Panc1 (cell line): ENCODE results near the gene UFSP2. TPM values are rescaled to one million over a fixed set of nuclear protein-coding genes. Genes with fewer than 3 reads are reported as not detected.

Experiments
- ATAC-seq: fragments of 200-7000 bp; cut with Tn5 transposase; 2 replicates; pipeline ENCODE4 v1.9.1; 2020; ENCODE audit warnings: mild to moderate bottlenecking, moderate library complexity
- BruUV-seq: library from RNA; stranded (reverse); fragments of 400-500 nt; replicated peaks from 2 replicates; lab custom pipeline; 2021; lab: Mats Ljungman, UMichigan
- CTCF ChIA-PET: fragments of 300-600 bp; sonication (Branson Sonifier 250); formaldehyde crosslinking; loops from one replicate; lab custom pipeline; 2022; ENCODE audit warnings: antibody characterized with exemption; lab: Charles Lee
- POLR2A ChIA-PET: fragments of 300-600 bp; sonication (Branson Sonifier 250); formaldehyde crosslinking; loops from one replicate; lab custom pipeline; 2022; ENCODE audit warnings: antibody characterized with exemption; lab: Charles Lee
- DNase-seq: peaks from one replicate; pipeline ENCODE4 v3.0.0-alpha.2; 2010; ENCODE audit warnings: low read depth, low spot score
- H3K27ac ChIP-seq: 2 replicates; pipeline ENCODE4 v1.5.1; 2011; ENCODE audit warnings: mild to moderate bottlenecking, low read length, inconsistent platforms
- H3K27me3 ChIP-seq: fragments of 200-500 bp; sonication (Bioruptor generic); 2 replicates; pipeline ENCODE4 v1.6.0; 2014; ENCODE audit warnings: low read length, inconsistent platforms; ENCODE audit not compliant: control insufficient read depth, insufficient read depth
- H3K36me3 ChIP-seq: fragments of 200-500 bp; sonication (Bioruptor generic); 2 replicates; pipeline ENCODE4 v1.5.1; 2014; ENCODE audit warnings: inconsistent platforms, mild to moderate bottlenecking, low read length, moderate library complexity; ENCODE audit not compliant: control insufficient read depth, insufficient read depth
- H3K4me1 ChIP-seq: 2 replicates; pipeline ENCODE4 v1.5.1; 2011; ENCODE audit warnings: inconsistent platforms, mild to moderate bottlenecking, low read length, moderate library complexity; ENCODE audit not compliant: control insufficient read depth, insufficient read depth
- H3K4me3 ChIP-seq, 2 experiments: 2 replicates each; pipeline ENCODE4 v1.5.1; 2011 to 2012; ENCODE audit warnings: low read depth in 2 of 2, low read length in 2 of 2, mild to moderate bottlenecking in 2 of 2, inconsistent platforms in 1 of 2, moderate library complexity in 1 of 2
- H3K9me3 ChIP-seq: fragments of 200-500 bp; sonication (Bioruptor generic); 2 replicates; pipeline ENCODE4 v1.5.1; 2014; ENCODE audit warnings: low read depth, mild to moderate bottlenecking, inconsistent platforms, low read length, moderate library complexity; ENCODE audit not compliant: control insufficient read depth, insufficient read depth
- POLR2AphosphoS5 ChIP-seq: IDR thresholded peaks from 2 replicates; pipeline ENCODE4 v1.6.1; 2012; ENCODE audit warnings: mild to moderate bottlenecking, low read depth, low read length, moderate library complexity
- SIN3A ChIP-seq: IDR thresholded peaks from 2 replicates; pipeline ENCODE4 v1.6.1; 2012; ENCODE audit warnings: low read depth, mild to moderate bottlenecking, low read length, moderate library complexity, borderline replicate concordance; ENCODE audit not compliant: insufficient read depth
- TCF7L2 ChIP-seq: IDR thresholded peaks from 2 replicates; pipeline ENCODE4 v1.6.1; 2011; ENCODE audit warnings: mild to moderate bottlenecking, low read depth, low read length, inconsistent platforms
- in situ Hi-C: cut with HindIII; loops from 2 replicates; pipeline ENCODE4 v1.10.0; 2016; ENCODE audit warnings: low sequenced_read_pairs, low pct_unique_long_range_greater_than_20kb
- intact Hi-C: fragments of 100-400 bp; cut with micrococcal nuclease; formaldehyde crosslinking; loops from one replicate; pipeline ENCODE4 v1.10.0; 2022; ENCODE audit not compliant: unreplicated experiment
- total RNA-seq: library from RNA; stranded (reverse); gene quantifications from one replicate; pipeline ENCODE4 v1.2.1, GENCODE V29; 2021; ENCODE audit not compliant: unreplicated experiment
- TF ChIP-seq, protein P1 (sequence below), 2 experiments: IDR thresholded peaks; 2 replicates each; pipeline ENCODE4 v1.6.1; 2011 to 2012; ENCODE audit warnings: low read depth in 2 of 2, control low read depth in 1 of 2, low read length in 1 of 2, mild to moderate bottlenecking in 1 of 2, moderate library complexity in 1 of 2; ENCODE audit not compliant: insufficient read depth in 1 of 2
- TF ChIP-seq, protein P2 (sequence below): fragments of 450-650 bp; IDR thresholded peaks from 2 replicates; pipeline ENCODE4 v1.5.1; 2017; ENCODE audit warnings: mild to moderate bottlenecking

Gene UFSP2
- total RNA-seq, 1 experiment from 2014 or later = 17.0 TPM

DNA sequence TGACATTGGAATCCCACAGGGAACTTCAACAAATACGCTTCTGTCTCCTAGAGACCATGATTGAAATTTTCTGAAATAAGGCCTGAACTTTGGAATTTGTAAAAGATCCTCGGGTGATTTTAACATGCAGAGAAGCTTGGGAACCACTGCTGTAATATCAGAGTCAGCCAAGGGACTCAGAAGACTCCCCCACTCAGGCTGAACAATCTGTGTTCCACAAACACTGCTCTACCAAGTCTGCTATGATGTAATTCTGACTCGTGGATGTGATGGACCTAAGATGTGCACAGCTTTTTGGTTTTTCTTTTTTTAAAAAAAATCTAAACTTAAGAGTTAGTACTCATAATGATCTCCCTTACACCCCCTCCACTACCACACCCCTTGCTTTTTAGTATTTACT lies 56.0 kb downstream of the UFSP2 start:
- CTCF ChIA-PET = no interaction called here
- no peak for ATAC-seq

DNA sequence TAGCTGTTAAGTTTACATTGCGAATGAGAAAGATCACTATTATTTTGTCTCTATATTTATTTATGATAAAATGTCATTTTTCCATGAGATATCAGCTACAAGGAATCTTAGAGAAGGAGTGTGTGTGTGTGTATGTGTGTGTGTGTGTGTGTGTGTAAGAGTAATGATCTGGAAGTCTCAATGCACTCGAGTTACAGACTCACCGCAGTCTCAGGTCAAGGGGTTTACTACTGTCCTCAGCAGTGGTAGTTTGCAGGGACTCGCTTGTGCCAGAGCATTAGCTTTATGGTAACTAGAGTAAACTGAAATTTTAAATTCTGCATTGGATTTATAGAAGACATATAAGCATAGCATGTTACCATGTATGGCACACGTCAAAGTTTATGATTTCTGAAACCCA lies 60.9 kb downstream of the UFSP2 start:
- TF ChIP-seq, protein P1, sequence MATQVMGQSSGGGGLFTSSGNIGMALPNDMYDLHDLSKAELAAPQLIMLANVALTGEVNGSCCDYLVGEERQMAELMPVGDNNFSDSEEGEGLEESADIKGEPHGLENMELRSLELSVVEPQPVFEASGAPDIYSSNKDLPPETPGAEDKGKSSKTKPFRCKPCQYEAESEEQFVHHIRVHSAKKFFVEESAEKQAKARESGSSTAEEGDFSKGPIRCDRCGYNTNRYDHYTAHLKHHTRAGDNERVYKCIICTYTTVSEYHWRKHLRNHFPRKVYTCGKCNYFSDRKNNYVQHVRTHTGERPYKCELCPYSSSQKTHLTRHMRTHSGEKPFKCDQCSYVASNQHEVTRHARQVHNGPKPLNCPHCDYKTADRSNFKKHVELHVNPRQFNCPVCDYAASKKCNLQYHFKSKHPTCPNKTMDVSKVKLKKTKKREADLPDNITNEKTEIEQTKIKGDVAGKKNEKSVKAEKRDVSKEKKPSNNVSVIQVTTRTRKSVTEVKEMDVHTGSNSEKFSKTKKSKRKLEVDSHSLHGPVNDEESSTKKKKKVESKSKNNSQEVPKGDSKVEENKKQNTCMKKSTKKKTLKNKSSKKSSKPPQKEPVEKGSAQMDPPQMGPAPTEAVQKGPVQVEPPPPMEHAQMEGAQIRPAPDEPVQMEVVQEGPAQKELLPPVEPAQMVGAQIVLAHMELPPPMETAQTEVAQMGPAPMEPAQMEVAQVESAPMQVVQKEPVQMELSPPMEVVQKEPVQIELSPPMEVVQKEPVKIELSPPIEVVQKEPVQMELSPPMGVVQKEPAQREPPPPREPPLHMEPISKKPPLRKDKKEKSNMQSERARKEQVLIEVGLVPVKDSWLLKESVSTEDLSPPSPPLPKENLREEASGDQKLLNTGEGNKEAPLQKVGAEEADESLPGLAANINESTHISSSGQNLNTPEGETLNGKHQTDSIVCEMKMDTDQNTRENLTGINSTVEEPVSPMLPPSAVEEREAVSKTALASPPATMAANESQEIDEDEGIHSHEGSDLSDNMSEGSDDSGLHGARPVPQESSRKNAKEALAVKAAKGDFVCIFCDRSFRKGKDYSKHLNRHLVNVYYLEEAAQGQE (IDR thresholded peaks at IDR 0.05; ENCODE audit: insufficient read depth in 1 of 2, low read depth in 2 of 2, low read length in 1 of 2) = no peak
- TF ChIP-seq TCF7L2 = no peak
- no peak for TF ChIP-seq POLR2AphosphoS5
- TF ChIP-seq SIN3A = no peak
- TF ChIP-seq, protein P2, sequence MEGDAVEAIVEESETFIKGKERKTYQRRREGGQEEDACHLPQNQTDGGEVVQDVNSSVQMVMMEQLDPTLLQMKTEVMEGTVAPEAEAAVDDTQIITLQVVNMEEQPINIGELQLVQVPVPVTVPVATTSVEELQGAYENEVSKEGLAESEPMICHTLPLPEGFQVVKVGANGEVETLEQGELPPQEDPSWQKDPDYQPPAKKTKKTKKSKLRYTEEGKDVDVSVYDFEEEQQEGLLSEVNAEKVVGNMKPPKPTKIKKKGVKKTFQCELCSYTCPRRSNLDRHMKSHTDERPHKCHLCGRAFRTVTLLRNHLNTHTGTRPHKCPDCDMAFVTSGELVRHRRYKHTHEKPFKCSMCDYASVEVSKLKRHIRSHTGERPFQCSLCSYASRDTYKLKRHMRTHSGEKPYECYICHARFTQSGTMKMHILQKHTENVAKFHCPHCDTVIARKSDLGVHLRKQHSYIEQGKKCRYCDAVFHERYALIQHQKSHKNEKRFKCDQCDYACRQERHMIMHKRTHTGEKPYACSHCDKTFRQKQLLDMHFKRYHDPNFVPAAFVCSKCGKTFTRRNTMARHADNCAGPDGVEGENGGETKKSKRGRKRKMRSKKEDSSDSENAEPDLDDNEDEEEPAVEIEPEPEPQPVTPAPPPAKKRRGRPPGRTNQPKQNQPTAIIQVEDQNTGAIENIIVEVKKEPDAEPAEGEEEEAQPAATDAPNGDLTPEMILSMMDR = no peak
- ChIA-PET POLR2A (no interaction called here), CTCF (no interaction called here)
- DNase-seq = no peak
- no peak for ATAC-seq
- in situ Hi-C loops = no loop called here
- Histone ChIP-seq H3K27ac (no peak overlapping the region), H3K9me3 (no peaks in the 10 kb centered on the region), H3K36me3 (no peaks in the 10 kb centered on the region), H3K4me3 (no peak overlapping the region), H3K27me3 (no peaks in the 10 kb centered on the region), H3K4me1 (no peaks in the 10 kb centered on the region)
- intact Hi-C loops = no loop called here
- BruUV-seq = no TSS peak

More for the DNA sequence above, 56.0 kb downstream of the UFSP2 start:
- intact Hi-C loops = no loop called here
- POLR2A ChIA-PET = no interaction called here
- H3K36me3 ChIP-seq = no peaks in the 10 kb centered on the region
- H3K4me3 ChIP-seq = no peak overlapping the region
- H3K27ac ChIP-seq = no peak overlapping the region
- H3K9me3 ChIP-seq = no peaks in the 10 kb centered on the region
- TF ChIP-seq, protein P2 = no peak
- no peak for TF ChIP-seq TCF7L2
- TF ChIP-seq SIN3A = no peak
- DNase-seq = no peak
- in situ Hi-C loops = no loop called here
- no peaks in the 10 kb centered on the region for H3K4me1 ChIP-seq
- no TSS peak for BruUV-seq
- H3K27me3 ChIP-seq = no peaks in the 10 kb centered on the region
